ENCODE data around the gene BIRC6. TPM values are rescaled to one million over a fixed set of nuclear protein-coding genes. Genes with fewer than 3 reads are reported as not detected.
A peak's percentile ranks its signal among the peaks of the same experiment; 100 is the strongest.

Gene BIRC6
- total and polyA plus RNA-seq, 4 donors = 3.6 to 137 (median 61.9) TPM

- Histone ChIP-seq H3K27me3 (ENCODE audit: control insufficient read depth in 1 of 2, insufficient read depth in 2 of 2, low read length in 1 of 2) (no peaks in the 10 kb centered on the region), H3K27ac (ENCODE audit: low read depth in 1 of 2, low read length in 2 of 2) (no peak overlapping the region), H3K36me3 (ENCODE audit: control insufficient read depth in 1 of 2, insufficient read depth in 2 of 2, low read length in 1 of 2) (peaks cover 2 to 8% of the 10 kb centered on the region in 2 donors), H3K9me3 (ENCODE audit: control insufficient read depth, low read length) (no peaks in the 10 kb centered on the region), H3K4me1 (ENCODE audit: control insufficient read depth in 1 of 2, insufficient read depth in 2 of 2, low read length in 2 of 2) (peaks cover 0 to 3% of the 10 kb centered on the region in 2 donors), H3K4me3 (ENCODE audit: low read length in 2 of 2) (no peak overlapping the region)
- 98% methylated on average over 1 of the region's 1 CpG for WGBS, 2 donors
- DNase-seq = no peak
- ATAC-seq (ENCODE audit: low FRiP score) = no peak
- intact Hi-C loops (cut with DNase I) = no loop called here
These were observed 257.3 kb downstream of the BIRC6 start for GRCh38 chr2:32614084-32614483.

GRCh38 chr2:32617599-32618189 is 260.9 kb downstream of the BIRC6 start:
- ATAC-seq (ENCODE audit: low FRiP score) = no peak
- no peaks in the 10 kb centered on the region for H3K27me3 ChIP-seq (ENCODE audit: control insufficient read depth in 1 of 2, insufficient read depth in 2 of 2, low read length in 1 of 2)
- no peaks in the 10 kb centered on the region for H3K9me3 ChIP-seq (ENCODE audit: control insufficient read depth, low read length)
- peaks cover 7 to 11% of the 10 kb centered on the region in 2 donors for H3K4me1 ChIP-seq (ENCODE audit: control insufficient read depth in 1 of 2, insufficient read depth in 2 of 2, low read length in 2 of 2)
- no peak overlapping the region for H3K27ac ChIP-seq (ENCODE audit: low read depth in 1 of 2, low read length in 2 of 2)
- DNase-seq = no peak
- peaks cover 2 to 7% of the 10 kb centered on the region in 2 donors for H3K36me3 ChIP-seq (ENCODE audit: control insufficient read depth in 1 of 2, insufficient read depth in 2 of 2, low read length in 1 of 2)
- 92 to 93% methylated on average over 5 of the region's 5 CpGs for WGBS, 2 donors
- H3K4me3 ChIP-seq (ENCODE audit: low read length in 2 of 2) = no peak overlapping the region
- intact Hi-C loops (cut with DNase I) = no loop called here

GRCh38 chr2:32622570-32623310 is 265.9 kb downstream of the BIRC6 start:
- H3K27me3 ChIP-seq (ENCODE audit: control insufficient read depth in 1 of 2, insufficient read depth in 2 of 2, low read length in 1 of 2) = no peaks in the 10 kb centered on the region
- no peaks in the 10 kb centered on the region for H3K9me3 ChIP-seq (ENCODE audit: control insufficient read depth, low read length)
- H3K27ac ChIP-seq (ENCODE audit: low read depth in 1 of 2, low read length in 2 of 2) = peak overlapping the region; percentile 63 to 94
- ATAC-seq (ENCODE audit: low FRiP score) (peak; percentile 74), DNase-seq (no peak)
- no peak overlapping the region for H3K4me3 ChIP-seq (ENCODE audit: low read length in 2 of 2)
- 2 to 4% methylated on average over 2 of the region's 2 CpGs for WGBS, 2 donors
- H3K4me1 ChIP-seq (ENCODE audit: control insufficient read depth in 1 of 2, insufficient read depth in 2 of 2, low read length in 2 of 2) = peaks cover 10 to 14% of the 10 kb centered on the region in 2 donors
- peaks cover 0 to 2% of the 10 kb centered on the region in 2 donors for H3K36me3 ChIP-seq (ENCODE audit: control insufficient read depth in 1 of 2, insufficient read depth in 2 of 2, low read length in 1 of 2)
- intact Hi-C loops (cut with DNase I) = loop anchor here in 1 of 2 donors (10.0 kb wide), 1 partner anchor 92 kb away; no protein-coding TSS in a partner anchor

GRCh38 chr2:32623311-32623706 is 266.5 kb downstream of the BIRC6 start:
- WGBS, 2 donors = 65 to 71% methylated on average over 6 of the region's 6 CpGs
- no peak for ATAC-seq (ENCODE audit: low FRiP score)
- Histone ChIP-seq H3K9me3 (ENCODE audit: control insufficient read depth, low read length) (no peaks in the 10 kb centered on the region), H3K27me3 (ENCODE audit: control insufficient read depth in 1 of 2, insufficient read depth in 2 of 2, low read length in 1 of 2) (no peaks in the 10 kb centered on the region), H3K36me3 (ENCODE audit: control insufficient read depth in 1 of 2, insufficient read depth in 2 of 2, low read length in 1 of 2) (peaks cover 0 to 2% of the 10 kb centered on the region in 2 donors), H3K4me3 (ENCODE audit: low read length in 2 of 2) (no peak overlapping the region), H3K4me1 (ENCODE audit: control insufficient read depth in 1 of 2, insufficient read depth in 2 of 2, low read length in 2 of 2) (peaks cover 10 to 14% of the 10 kb centered on the region in 2 donors), H3K27ac (ENCODE audit: low read depth in 1 of 2, low read length in 2 of 2) (peak overlapping the region in 1 of 2 donors; percentile 63)
- intact Hi-C loops (cut with DNase I) = loop anchor here in 1 of 2 donors (10.0 kb wide), 1 partner anchor 91 kb away; no protein-coding TSS in a partner anchor
- DNase-seq = no peak

- DNase-seq (no peak), ATAC-seq (ENCODE audit: low FRiP score) (no peak)
- intact Hi-C loops (cut with DNase I) = loop anchor here in 1 of 2 donors (10.0 kb wide), 1 partner anchor 90 kb away; no protein-coding TSS in a partner anchor
- H3K36me3 ChIP-seq (ENCODE audit: control insufficient read depth in 1 of 2, insufficient read depth in 2 of 2, low read length in 1 of 2) = peaks cover 0 to 2% of the 10 kb centered on the region in 2 donors
- no peaks in the 10 kb centered on the region for H3K27me3 ChIP-seq (ENCODE audit: control insufficient read depth in 1 of 2, insufficient read depth in 2 of 2, low read length in 1 of 2)
- 88 to 94% methylated on average over 3 of the region's 3 CpGs for WGBS, 2 donors
- no peak overlapping the region for H3K27ac ChIP-seq (ENCODE audit: low read depth in 1 of 2, low read length in 2 of 2)
- H3K4me1 ChIP-seq (ENCODE audit: control insufficient read depth in 1 of 2, insufficient read depth in 2 of 2, low read length in 2 of 2) = peaks cover 5 to 14% of the 10 kb centered on the region in 2 donors
- H3K4me3 ChIP-seq (ENCODE audit: low read length in 2 of 2) = no peak overlapping the region
- no peaks in the 10 kb centered on the region for H3K9me3 ChIP-seq (ENCODE audit: control insufficient read depth, low read length)
These were observed 268.0 kb downstream of the BIRC6 start for GRCh38 chr2:32624812-32625211.

- Histone ChIP-seq H3K36me3 (ENCODE audit: control insufficient read depth in 1 of 2, insufficient read depth in 2 of 2, low read length in 1 of 2) (peaks cover 0 to 2% of the 10 kb centered on the region in 2 donors), H3K4me1 (ENCODE audit: control insufficient read depth in 1 of 2, insufficient read depth in 2 of 2, low read length in 2 of 2) (peaks cover 2 to 12% of the 10 kb centered on the region in 2 donors), H3K9me3 (ENCODE audit: control insufficient read depth, low read length) (no peaks in the 10 kb centered on the region), H3K27me3 (ENCODE audit: control insufficient read depth in 1 of 2, insufficient read depth in 2 of 2, low read length in 1 of 2) (no peaks in the 10 kb centered on the region), H3K4me3 (ENCODE audit: low read length in 2 of 2) (no peak overlapping the region), H3K27ac (ENCODE audit: low read depth in 1 of 2, low read length in 2 of 2) (no peak overlapping the region)
- ATAC-seq (ENCODE audit: low FRiP score) = no peak
- DNase-seq = no peak
- 68 to 74% methylated on average over 13 of the region's 13 CpGs for WGBS, 2 donors
- intact Hi-C loops (cut with DNase I) = loop anchor here in 1 of 2 donors (10.0 kb wide), 1 partner anchor 88 kb away; no protein-coding TSS in a partner anchor
These were observed 269.9 kb downstream of the BIRC6 start for GRCh38 chr2:32626639-32627221.

- DNase-seq (peak; percentile 67 to 81), ATAC-seq (ENCODE audit: low FRiP score) (peak; percentile 72)
- peak overlapping the region; percentile 29 to 72 for H3K4me3 ChIP-seq (ENCODE audit: low read length in 2 of 2)
- intact Hi-C loops (cut with DNase I) = loop anchor here in 1 of 2 donors (10.0 kb wide), 1 partner anchor 87 kb away; no protein-coding TSS in a partner anchor
- H3K27ac ChIP-seq (ENCODE audit: low read depth in 1 of 2, low read length in 2 of 2) = peak overlapping the region in 1 of 2 donors; percentile 92
- H3K36me3 ChIP-seq (ENCODE audit: control insufficient read depth in 1 of 2, insufficient read depth in 2 of 2, low read length in 1 of 2) = no peaks in the 10 kb centered on the region
- no peaks in the 10 kb centered on the region for H3K9me3 ChIP-seq (ENCODE audit: control insufficient read depth, low read length)
- H3K27me3 ChIP-seq (ENCODE audit: control insufficient read depth in 1 of 2, insufficient read depth in 2 of 2, low read length in 1 of 2) = no peaks in the 10 kb centered on the region
- H3K4me1 ChIP-seq (ENCODE audit: control insufficient read depth in 1 of 2, insufficient read depth in 2 of 2, low read length in 2 of 2) = peaks cover 2 to 7% of the 10 kb centered on the region in 2 donors
- WGBS, 2 donors = 1 to 2% methylated on average over 16 of the region's 16 CpGs
These were observed 270.6 kb downstream of the BIRC6 start for GRCh38 chr2:32627441-32627813.

- Histone ChIP-seq H3K27ac (ENCODE audit: low read depth in 1 of 2, low read length in 2 of 2) (peak within 1 kb of the TSS in 1 of 2 donors; percentile 92), H3K36me3 (ENCODE audit: control insufficient read depth in 1 of 2, insufficient read depth in 2 of 2, low read length in 1 of 2) (no peaks in the 10 kb centered on the region), H3K4me3 (ENCODE audit: low read length in 2 of 2) (peak within 1 kb of the TSS; percentile 50 to 72), H3K9me3 (ENCODE audit: control insufficient read depth, low read length) (no peaks in the 10 kb centered on the region), H3K27me3 (ENCODE audit: control insufficient read depth in 1 of 2, insufficient read depth in 2 of 2, low read length in 1 of 2) (no peaks in the 10 kb centered on the region), H3K4me1 (ENCODE audit: control insufficient read depth in 1 of 2, insufficient read depth in 2 of 2, low read length in 2 of 2) (peaks cover under 1 to 5% of the 10 kb centered on the region in 2 donors)
- WGBS, 2 donors = 0 to 1% methylated on average over 39 of the region's 39 CpGs
- intact Hi-C loops (cut with DNase I) = loop anchor here in 1 of 2 donors (10.0 kb wide), 1 partner anchor 87 kb away; no protein-coding TSS in a partner anchor
- ATAC-seq (ENCODE audit: low FRiP score) = peak; percentile 99
- DNase-seq = peak; percentile 97 to 98
These were observed 271.2 kb downstream of the BIRC6 start, which contains the start of gene TTC27 for GRCh38 chr2:32627814-32628579. Gene TTC27, plus strand, starts transcription at chr2:32628050. Its CDS starts 243 bp downstream, at chr2:32628293.

All from aorta (tissue), 5 donors.